ENCODE measurements around the gene IGSF23. TPM values are rescaled to one million over a fixed set of nuclear protein-coding genes. Genes with fewer than 3 reads are reported as not detected.

The IGSF23 gene
- total RNA-seq, 1 donor from 2014 or later, result not detected

DNA sequence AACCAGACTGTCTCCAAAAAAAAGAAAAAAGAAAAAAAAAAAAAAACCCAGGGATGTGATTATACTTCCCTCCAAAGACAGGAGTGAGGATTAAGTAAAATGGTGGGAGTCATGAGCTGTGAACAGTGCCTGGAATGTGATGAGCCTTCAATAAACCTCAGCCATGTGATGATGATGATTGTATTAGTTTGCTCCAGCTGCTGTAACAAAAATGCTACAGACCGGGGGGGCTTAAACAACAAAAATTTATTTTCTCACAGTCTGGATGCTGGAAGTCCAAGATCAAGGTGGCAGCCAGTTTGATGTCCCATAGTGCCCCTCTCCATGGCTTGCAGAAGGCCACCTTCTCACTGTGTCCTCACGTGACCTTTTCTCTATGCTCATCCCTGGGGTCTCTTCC is 21.4 kb downstream of the IGSF23 start:
- H3K9me3 Mint-ChIP-seq, result no peaks in the 10 kb centered on the region
- POLR2A ChIA-PET, result no interaction called here
- no peak for ATAC-seq (ENCODE audit: low read depth)
- H3K36me3 Mint-ChIP-seq (ENCODE audit: low read depth), result no peaks in the 10 kb centered on the region
- DNase-seq, result no peak
- CTCF ChIA-PET, result no interaction called here
- no peaks in the 10 kb centered on the region for H3K4me1 Mint-ChIP-seq
- peaks cover 21% of the 10 kb centered on the region for H3K27me3 Mint-ChIP-seq
- no peak overlapping the region for H3K27ac Mint-ChIP-seq
- TF ChIP-seq, protein P1, sequence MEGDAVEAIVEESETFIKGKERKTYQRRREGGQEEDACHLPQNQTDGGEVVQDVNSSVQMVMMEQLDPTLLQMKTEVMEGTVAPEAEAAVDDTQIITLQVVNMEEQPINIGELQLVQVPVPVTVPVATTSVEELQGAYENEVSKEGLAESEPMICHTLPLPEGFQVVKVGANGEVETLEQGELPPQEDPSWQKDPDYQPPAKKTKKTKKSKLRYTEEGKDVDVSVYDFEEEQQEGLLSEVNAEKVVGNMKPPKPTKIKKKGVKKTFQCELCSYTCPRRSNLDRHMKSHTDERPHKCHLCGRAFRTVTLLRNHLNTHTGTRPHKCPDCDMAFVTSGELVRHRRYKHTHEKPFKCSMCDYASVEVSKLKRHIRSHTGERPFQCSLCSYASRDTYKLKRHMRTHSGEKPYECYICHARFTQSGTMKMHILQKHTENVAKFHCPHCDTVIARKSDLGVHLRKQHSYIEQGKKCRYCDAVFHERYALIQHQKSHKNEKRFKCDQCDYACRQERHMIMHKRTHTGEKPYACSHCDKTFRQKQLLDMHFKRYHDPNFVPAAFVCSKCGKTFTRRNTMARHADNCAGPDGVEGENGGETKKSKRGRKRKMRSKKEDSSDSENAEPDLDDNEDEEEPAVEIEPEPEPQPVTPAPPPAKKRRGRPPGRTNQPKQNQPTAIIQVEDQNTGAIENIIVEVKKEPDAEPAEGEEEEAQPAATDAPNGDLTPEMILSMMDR (IDR thresholded peaks at IDR 0.05), result no peak
- H3K4me3 Mint-ChIP-seq, result no peak overlapping the region
- intact Hi-C loops (cut with micrococcal nuclease), result no loop called here

DNA sequence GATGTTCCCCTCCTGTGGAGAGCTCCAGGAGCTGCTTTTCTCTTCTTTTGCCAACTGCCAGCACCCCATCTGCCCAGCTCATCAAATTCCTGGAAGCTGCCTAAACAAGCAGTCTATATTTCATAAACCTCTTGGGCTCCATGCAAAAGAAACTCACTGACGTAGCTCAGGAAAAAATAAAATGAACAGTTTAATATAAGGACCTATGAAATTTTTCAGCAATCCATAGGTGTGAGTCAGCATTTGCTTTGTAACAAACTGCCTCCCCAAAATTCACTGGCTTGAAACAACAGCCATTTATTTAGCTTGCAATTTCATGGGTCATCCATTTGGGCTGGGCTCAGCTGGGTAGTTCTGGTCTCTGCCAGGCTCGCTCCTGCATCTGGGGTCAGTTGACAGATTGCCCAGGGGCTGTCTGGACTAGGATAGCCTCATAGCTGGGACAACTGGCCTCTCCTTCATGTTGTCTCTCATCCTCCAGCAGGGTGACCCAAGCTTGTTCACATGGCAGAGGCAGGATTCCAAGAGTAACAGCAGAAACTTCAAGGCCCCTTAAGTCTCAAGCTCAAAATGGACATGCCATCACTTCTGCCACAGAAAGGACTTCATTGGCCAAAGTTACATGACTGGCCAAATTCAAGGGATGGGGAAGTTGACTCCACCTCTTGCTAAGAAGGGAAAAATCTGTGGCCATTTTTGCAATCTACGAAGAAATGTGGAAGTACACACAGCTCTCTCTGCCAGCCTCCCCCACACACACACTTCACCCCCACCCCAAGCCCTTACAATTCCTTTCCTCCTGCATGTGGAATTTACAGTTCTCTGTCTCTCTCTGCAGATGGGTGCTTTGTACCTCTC is 22.4 kb downstream of the IGSF23 start:
- peaks cover 21% of the 10 kb centered on the region for H3K27me3 Mint-ChIP-seq
- ATAC-seq (ENCODE audit: low read depth), result no peak
- CTCF ChIA-PET, result no interaction called here

DNA sequence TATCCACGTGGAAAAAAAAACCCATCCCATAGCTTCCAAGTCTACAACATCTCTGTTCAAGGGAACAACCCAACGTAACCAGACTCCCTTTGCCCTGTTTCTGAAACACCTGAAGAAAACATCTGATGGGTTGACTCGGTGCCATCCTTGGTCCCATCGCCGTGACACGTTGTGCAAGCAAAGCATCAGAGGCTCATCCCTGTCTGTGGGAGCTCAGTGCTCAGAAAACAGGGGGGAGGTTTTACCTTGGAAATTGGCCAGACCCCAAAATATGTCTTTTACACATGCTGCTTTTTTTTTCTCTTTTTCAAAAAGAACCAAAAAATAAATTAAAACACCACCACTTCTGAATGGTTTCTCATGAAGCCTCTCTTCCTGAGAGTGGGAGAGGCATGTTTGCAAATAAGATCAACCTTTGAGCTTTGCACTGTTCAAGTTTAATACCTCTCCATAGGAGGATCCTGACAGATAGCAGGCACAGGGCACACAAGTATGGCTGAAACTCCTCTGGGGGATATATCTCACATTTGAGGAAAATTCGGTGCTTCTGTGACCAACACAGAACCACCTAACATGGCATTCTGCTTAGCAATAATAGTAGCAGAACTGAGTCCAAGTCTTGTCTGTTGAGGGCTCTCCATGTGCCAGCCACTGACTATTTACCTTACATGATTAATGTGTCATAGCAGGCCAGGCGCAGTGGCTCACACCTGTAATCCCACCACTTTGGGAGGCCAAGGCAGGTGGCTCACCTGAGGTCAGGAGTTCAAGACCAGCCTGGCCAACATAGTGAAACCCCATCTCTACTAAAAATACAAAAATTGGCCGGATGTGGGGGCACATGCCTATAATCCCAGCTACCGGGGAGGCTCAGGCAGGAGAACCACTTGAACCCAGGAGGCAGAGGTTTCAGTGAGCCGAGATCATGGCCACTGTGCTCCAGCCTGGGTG is 23.4 kb downstream of the IGSF23 start:
- no peaks in the 10 kb centered on the region for H3K9me3 Mint-ChIP-seq
- TF ChIP-seq, protein P1 (IDR thresholded peaks at IDR 0.05), result no peak
- peaks cover 26% of the 10 kb centered on the region for H3K27me3 Mint-ChIP-seq
- no peak overlapping the region for H3K27ac Mint-ChIP-seq
- POLR2A ChIA-PET, result no interaction called here
- H3K4me3 Mint-ChIP-seq, result no peak overlapping the region
- DNase-seq (no peak), ATAC-seq (ENCODE audit: low read depth) (no peak)
- no peaks in the 10 kb centered on the region for H3K36me3 Mint-ChIP-seq (ENCODE audit: low read depth)
- CTCF ChIA-PET, result no interaction called here
- H3K4me1 Mint-ChIP-seq, result no peaks in the 10 kb centered on the region
- intact Hi-C loops (cut with micrococcal nuclease), result no loop called here

More for the DNA sequence above, 22.4 kb downstream of the IGSF23 start:
- intact Hi-C loops (cut with micrococcal nuclease), result no loop called here
- Mint-ChIP-seq H3K9me3 (no peaks in the 10 kb centered on the region), H3K4me3 (no peak overlapping the region), H3K27ac (no peak overlapping the region), H3K36me3 (ENCODE audit: low read depth) (no peaks in the 10 kb centered on the region), H3K4me1 (no peaks in the 10 kb centered on the region)
- TF ChIP-seq, protein P1 (IDR thresholded peaks at IDR 0.05), result no peak
- no peak for DNase-seq
- POLR2A ChIA-PET, result no interaction called here

DNA sequence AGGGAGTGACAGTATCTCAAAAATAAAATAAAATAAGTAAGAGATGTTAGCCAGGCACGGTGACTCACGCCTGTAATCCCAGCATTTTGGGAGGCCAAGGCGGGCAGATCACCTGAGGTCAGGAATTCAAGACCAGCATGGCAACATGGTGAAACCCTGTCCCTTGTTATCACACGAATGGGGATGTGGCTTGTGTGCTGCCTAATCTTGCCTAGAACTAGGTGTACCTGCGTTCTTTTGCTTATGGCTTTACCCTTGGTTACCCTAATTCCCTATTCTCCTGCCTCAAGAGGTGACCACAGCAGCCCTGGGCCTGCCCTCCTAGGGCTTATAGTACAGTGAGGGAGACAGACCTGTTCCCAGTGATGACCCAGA is 24.0 kb downstream of the IGSF23 start:
- DNase-seq (no peak), ATAC-seq (ENCODE audit: low read depth) (no peak)
- CTCF ChIA-PET, result no interaction called here
- Mint-ChIP-seq H3K36me3 (ENCODE audit: low read depth) (no peaks in the 10 kb centered on the region), H3K4me3 (no peak overlapping the region), H3K27me3 (peaks cover 25% of the 10 kb centered on the region), H3K9me3 (no peaks in the 10 kb centered on the region), H3K27ac (no peak overlapping the region), H3K4me1 (no peaks in the 10 kb centered on the region)
- POLR2A ChIA-PET, result no interaction called here
- intact Hi-C loops (cut with micrococcal nuclease), result no loop called here
- TF ChIP-seq, protein P1 (IDR thresholded peaks at IDR 0.05), result no peak

DNA sequence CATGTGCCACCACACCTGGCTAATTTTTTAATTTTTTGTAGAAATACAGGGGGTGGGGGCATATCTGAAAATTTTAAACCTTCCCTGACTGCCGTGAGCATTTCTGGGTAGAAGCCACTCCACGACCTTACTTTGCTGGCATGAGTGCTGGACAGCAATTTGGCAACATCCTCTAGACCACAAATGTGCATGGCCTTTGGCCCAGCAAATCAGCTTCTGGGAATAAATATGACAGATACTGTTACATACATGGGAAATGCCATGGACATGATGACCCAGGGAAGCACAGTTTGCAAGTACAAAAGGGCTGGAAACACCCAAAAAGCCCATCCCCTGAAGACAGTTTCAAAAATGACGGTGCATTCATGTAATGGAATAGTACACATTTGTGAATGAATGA is 27.2 kb downstream of the IGSF23 start:
- TF ChIP-seq, protein P1 (IDR thresholded peaks at IDR 0.05), result no peak
- intact Hi-C loops (cut with micrococcal nuclease), result no loop called here
- no peak for ATAC-seq (ENCODE audit: low read depth)
- CTCF ChIA-PET, result no interaction called here
- H3K4me1 Mint-ChIP-seq, result peaks cover 5% of the 10 kb centered on the region
- H3K27me3 Mint-ChIP-seq, result peaks cover 23% of the 10 kb centered on the region
- no peak overlapping the region for H3K27ac Mint-ChIP-seq
- H3K4me3 Mint-ChIP-seq, result no peak overlapping the region
- no peak for DNase-seq
- H3K36me3 Mint-ChIP-seq (ENCODE audit: low read depth), result no peaks in the 10 kb centered on the region
- H3K9me3 Mint-ChIP-seq, result no peaks in the 10 kb centered on the region
- POLR2A ChIA-PET, result no interaction called here

Measured in activated B cell treated with CpG ODN at 0.5 μM for 24 hours (primary cell).